Natural killer cell (primary cell): ENCODE data around the gene PDE5A. TPM values are rescaled to one million over a fixed set of nuclear protein-coding genes. Genes with fewer than 3 reads are reported as not detected.

Experiments
- ATAC-seq, 3 donors: fragments of 150-1000 bp in 2 of 3; fragments of 200-7000 bp in 1 of 3; cut with Tn5 transposase; 1 replicate in 1 of 3; 2 replicates in 2 of 3; pipeline ENCODE4 v1.10.0; 2021; ENCODE audit warnings: mild to moderate bottlenecking in 2 of 3, moderate library complexity in 2 of 3
- DNase-seq, 2 donors: peaks; one replicate each; pipeline versions ENCODE4 v3.0.0 to v3.0.0-alpha.2; 2013 to 2021; ENCODE audit warnings: mixed read lengths in 1 of 2
- H3K27ac ChIP-seq: one replicate; pipeline ENCODE4 v1.5.1; 2013; ENCODE audit warnings: mild to moderate bottlenecking, low read length
- H3K27me3 ChIP-seq: one replicate; pipeline ENCODE4 v1.6.1; 2013; ENCODE audit warnings: low read length; ENCODE audit not compliant: control insufficient read depth, insufficient read depth
- H3K36me3 ChIP-seq: one replicate; pipeline ENCODE4 v1.6.1; 2013; ENCODE audit warnings: low read length; ENCODE audit not compliant: control insufficient read depth, insufficient read depth
- H3K4me1 ChIP-seq: one replicate; pipeline ENCODE4 v1.6.1; 2013; ENCODE audit warnings: low read length; ENCODE audit not compliant: control insufficient read depth, insufficient read depth
- H3K4me3 ChIP-seq: one replicate; pipeline ENCODE4 v1.5.1; 2013; ENCODE audit warnings: low read length
- H3K9me3 ChIP-seq: one replicate; pipeline ENCODE4 v1.6.1; 2013; ENCODE audit warnings: low read length; ENCODE audit not compliant: control insufficient read depth, insufficient read depth
- H3K27ac Mint-ChIP-seq, 2 donors: one replicate each; pipeline ENCODE4 v1.8.0; 2022; ENCODE audit warnings: mild to moderate bottlenecking in 2 of 2, mixed read lengths in 2 of 2, moderate library complexity in 1 of 2
- H3K27me3 Mint-ChIP-seq, 2 donors: one replicate each; pipeline ENCODE4 v1.8.0; 2022; ENCODE audit warnings: low read depth in 2 of 2, mixed read lengths in 2 of 2
- H3K36me3 Mint-ChIP-seq: one replicate; pipeline ENCODE4 v1.8.0; 2022; ENCODE audit warnings: mixed read lengths
- H3K4me1 Mint-ChIP-seq, 2 donors: one replicate each; pipeline ENCODE4 v1.8.0; 2022; ENCODE audit warnings: mixed read lengths in 2 of 2
- H3K4me3 Mint-ChIP-seq: one replicate; pipeline ENCODE4 v1.8.0; 2022; ENCODE audit warnings: mild to moderate bottlenecking, moderate library complexity, mixed read lengths
- H3K9me3 Mint-ChIP-seq, 2 donors: one replicate each; pipeline ENCODE4 v1.8.0; 2022; ENCODE audit warnings: mixed read lengths in 2 of 2
- WGBS: methylation state at CpG from one replicate; pipeline ENCODE4 v1.1.7; 2013; ENCODE audit warnings: missing lambda C conversion rate; ENCODE audit not compliant: insufficient coverage; 5-methylcytosine and 5-hydroxymethylcytosine counted together
- intact Hi-C: fragments of 100-400 bp; cut with micrococcal nuclease; formaldehyde crosslinking; loops from one replicate; pipeline ENCODE4 v1.14.2; 2022
- total RNA-seq, 4 donors: library from RNA; stranded (reverse); fragments of 120-200 nt in 1 of 4; gene quantifications; one replicate each; pipeline versions ENCODE4 v1.2.3 to v1.2.4, GENCODE V29; 2013 to 2022
- TF ChIP-seq, protein P1 (sequence below): fragments of 200-600 bp; IDR thresholded peaks from one replicate; pipeline ENCODE4 v1.8.0; 2022; ENCODE audit warnings: antibody characterized with exemption

The PDE5A gene
- total RNA-seq, 3 donors from 2014 or later (not counting 1 experiment from before 2014, with no cell fraction given), result 2.1 to 4.0 (median 2.5) TPM

DNA sequence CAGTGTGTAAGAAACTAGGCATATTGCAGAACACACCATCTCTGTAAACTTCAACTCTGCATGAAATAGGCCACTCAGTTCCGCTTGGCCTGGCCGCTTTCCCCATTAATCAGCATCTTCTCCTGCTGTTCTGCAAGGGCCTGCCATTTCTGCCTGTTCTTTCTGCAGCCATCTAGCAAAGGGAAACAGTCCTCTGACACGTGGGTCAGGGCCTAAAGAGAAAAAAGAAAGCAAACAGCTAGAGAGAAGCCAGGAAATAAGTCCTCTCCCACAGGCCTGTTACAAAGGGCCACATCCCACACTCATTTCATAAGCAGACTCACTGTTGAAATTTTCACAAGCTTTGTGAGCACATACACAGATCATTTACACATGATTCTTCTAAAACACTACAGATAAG, 130.1 kb downstream of the PDE5A start:
- H3K4me3 ChIP-seq, result no peak overlapping the region
- 83% methylated on average over 3 of the region's 3 CpGs for WGBS
- intact Hi-C loops, result loop anchor here (10.0 kb wide), 1 partner anchor 454 kb away; no protein-coding TSS in a partner anchor
- H3K36me3 ChIP-seq, result peaks cover 45% of the 10 kb centered on the region
- DNase-seq, result no peak
- no peak overlapping the region for H3K4me3 Mint-ChIP-seq
- no peaks in the 10 kb centered on the region for H3K9me3 Mint-ChIP-seq
- no peak overlapping the region for H3K27ac ChIP-seq
- H3K36me3 Mint-ChIP-seq, result no peaks in the 10 kb centered on the region
- TF ChIP-seq, protein P1, sequence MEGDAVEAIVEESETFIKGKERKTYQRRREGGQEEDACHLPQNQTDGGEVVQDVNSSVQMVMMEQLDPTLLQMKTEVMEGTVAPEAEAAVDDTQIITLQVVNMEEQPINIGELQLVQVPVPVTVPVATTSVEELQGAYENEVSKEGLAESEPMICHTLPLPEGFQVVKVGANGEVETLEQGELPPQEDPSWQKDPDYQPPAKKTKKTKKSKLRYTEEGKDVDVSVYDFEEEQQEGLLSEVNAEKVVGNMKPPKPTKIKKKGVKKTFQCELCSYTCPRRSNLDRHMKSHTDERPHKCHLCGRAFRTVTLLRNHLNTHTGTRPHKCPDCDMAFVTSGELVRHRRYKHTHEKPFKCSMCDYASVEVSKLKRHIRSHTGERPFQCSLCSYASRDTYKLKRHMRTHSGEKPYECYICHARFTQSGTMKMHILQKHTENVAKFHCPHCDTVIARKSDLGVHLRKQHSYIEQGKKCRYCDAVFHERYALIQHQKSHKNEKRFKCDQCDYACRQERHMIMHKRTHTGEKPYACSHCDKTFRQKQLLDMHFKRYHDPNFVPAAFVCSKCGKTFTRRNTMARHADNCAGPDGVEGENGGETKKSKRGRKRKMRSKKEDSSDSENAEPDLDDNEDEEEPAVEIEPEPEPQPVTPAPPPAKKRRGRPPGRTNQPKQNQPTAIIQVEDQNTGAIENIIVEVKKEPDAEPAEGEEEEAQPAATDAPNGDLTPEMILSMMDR, result no peak
- peak overlapping the region in 1 of 2 donors; percentile 22 for H3K27ac Mint-ChIP-seq
- H3K4me1 ChIP-seq, result no peaks in the 10 kb centered on the region
- ATAC-seq, result no peak
- H3K27me3 ChIP-seq, result no peaks in the 10 kb centered on the region
- H3K4me1 Mint-ChIP-seq, result no peaks in the 10 kb centered on the region
- H3K9me3 ChIP-seq, result no peaks in the 10 kb centered on the region
- H3K27me3 Mint-ChIP-seq, result no peaks in the 10 kb centered on the region

DNA sequence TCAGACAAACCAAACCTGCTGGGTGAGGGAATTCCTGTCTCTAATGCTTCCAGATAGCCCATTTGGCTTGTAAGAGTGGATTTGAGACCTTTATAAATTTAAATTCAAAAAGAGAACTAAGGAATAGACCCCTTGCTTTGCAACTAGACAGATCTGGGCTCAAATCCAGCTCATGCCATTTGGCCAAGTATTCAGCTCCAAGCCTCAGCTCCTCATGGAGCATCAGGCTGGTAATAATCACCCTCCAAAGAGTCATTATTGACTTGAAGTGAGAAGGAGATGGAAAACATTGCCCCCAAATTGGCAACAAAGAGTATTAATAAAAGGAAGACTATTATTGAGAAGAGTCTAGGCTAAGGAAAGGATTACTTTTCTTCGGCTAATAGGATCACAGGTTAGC, 134.7 kb downstream of the PDE5A start:
- WGBS, result 100% methylated on average over 1 of the region's 1 CpG
- TF ChIP-seq, protein P1, result no peak
- Histone ChIP-seq H3K4me1 (no peaks in the 10 kb centered on the region), H3K4me3 (no peak overlapping the region), H3K27me3 (no peaks in the 10 kb centered on the region), H3K36me3 (peaks cover 44% of the 10 kb centered on the region), H3K27ac (no peak overlapping the region), H3K9me3 (no peaks in the 10 kb centered on the region)
- ATAC-seq, result no peak
- H3K9me3 Mint-ChIP-seq, result no peaks in the 10 kb centered on the region
- H3K27ac Mint-ChIP-seq, result no peak overlapping the region
- H3K4me3 Mint-ChIP-seq, result no peak overlapping the region
- H3K36me3 Mint-ChIP-seq, result no peaks in the 10 kb centered on the region
- no peaks in the 10 kb centered on the region for H3K27me3 Mint-ChIP-seq
- no peak for DNase-seq
- intact Hi-C loops, result loop anchor here (10.0 kb wide), 1 partner anchor 449 kb away; no protein-coding TSS in a partner anchor
- H3K4me1 Mint-ChIP-seq, result no peaks in the 10 kb centered on the region

DNA sequence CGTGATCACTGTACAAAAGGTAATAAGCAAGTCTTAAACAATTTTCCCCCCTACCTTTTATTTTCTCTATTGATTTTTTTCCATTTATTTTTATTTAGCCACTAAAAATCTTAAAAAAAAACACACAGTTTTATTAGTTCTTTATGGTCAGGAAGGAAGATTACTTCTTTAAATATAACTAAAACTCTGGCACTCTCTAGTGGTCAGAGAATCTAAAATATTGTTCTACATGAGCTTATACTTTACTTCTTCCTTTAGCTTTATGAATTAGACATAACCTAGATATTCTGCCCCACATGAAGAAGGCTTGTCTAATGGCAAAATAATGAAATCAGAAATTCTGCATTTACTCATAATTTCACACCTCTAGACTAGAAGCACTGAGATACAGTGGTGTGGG, 135.2 kb downstream of the PDE5A start:
- no peak overlapping the region for H3K4me3 ChIP-seq
- no CpG with 5 or more reads among the region's 1 CpG for WGBS
- ATAC-seq (no peak), DNase-seq (peak in 1 of 2 donors; percentile 9)
- H3K36me3 Mint-ChIP-seq, result no peaks in the 10 kb centered on the region
- H3K36me3 ChIP-seq, result peaks cover 39% of the 10 kb centered on the region
- H3K4me1 ChIP-seq, result no peaks in the 10 kb centered on the region
- intact Hi-C loops, result loop anchor here (10.0 kb wide), 1 partner anchor 449 kb away; no protein-coding TSS in a partner anchor
- no peaks in the 10 kb centered on the region for H3K9me3 Mint-ChIP-seq
- H3K9me3 ChIP-seq, result no peaks in the 10 kb centered on the region
- no peaks in the 10 kb centered on the region for H3K27me3 Mint-ChIP-seq
- H3K4me1 Mint-ChIP-seq, result no peaks in the 10 kb centered on the region
- no peak overlapping the region for H3K4me3 Mint-ChIP-seq
- H3K27ac ChIP-seq, result no peak overlapping the region
- H3K27ac Mint-ChIP-seq, result no peak overlapping the region
- TF ChIP-seq, protein P1, result no peak
- H3K27me3 ChIP-seq, result no peaks in the 10 kb centered on the region

DNA sequence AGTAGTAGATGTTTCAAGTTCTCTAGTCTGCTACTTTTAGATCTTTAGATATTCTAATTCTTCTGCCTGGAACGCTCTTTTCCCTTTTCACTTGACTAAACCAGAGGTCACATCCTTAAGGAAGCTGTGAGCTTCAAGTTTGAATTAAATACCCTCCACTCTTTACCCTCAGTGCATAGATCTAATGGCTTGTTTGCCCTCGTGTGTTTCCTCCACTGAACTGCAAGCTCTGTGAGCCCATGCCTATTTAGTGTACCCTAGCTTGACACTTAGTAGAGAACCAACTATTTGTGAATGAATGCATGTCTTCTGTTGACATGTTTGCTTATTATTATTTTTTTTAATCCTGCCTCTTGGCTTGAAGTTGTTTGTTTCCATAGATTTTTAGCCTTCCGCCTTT, 138.3 kb downstream of the PDE5A start:
- Mint-ChIP-seq H3K36me3 (peaks cover 5% of the 10 kb centered on the region), H3K9me3 (peaks cover 4% of the 10 kb centered on the region in 2 donors), H3K27ac (no peak overlapping the region), H3K27me3 (no peaks in the 10 kb centered on the region), H3K4me3 (no peak overlapping the region), H3K4me1 (no peaks in the 10 kb centered on the region)
- intact Hi-C loops, result loop anchor here (10.0 kb wide), 1 partner anchor 446 kb away; no protein-coding TSS in a partner anchor
- DNase-seq (peak in 1 of 2 donors; percentile 6), ATAC-seq (no peak)
- no peak overlapping the region for H3K27ac ChIP-seq
- H3K4me1 ChIP-seq, result no peaks in the 10 kb centered on the region
- 58% methylated on average over 3 of the region's 3 CpGs for WGBS
- peaks cover 11% of the 10 kb centered on the region for H3K36me3 ChIP-seq
- TF ChIP-seq, protein P1, result no peak
- no peaks in the 10 kb centered on the region for H3K27me3 ChIP-seq
- no peaks in the 10 kb centered on the region for H3K9me3 ChIP-seq
- H3K4me3 ChIP-seq, result no peak overlapping the region
